ENCODE measurements around the gene PUM1.

Gene PUM1

GRCh38 chr1:30906631-30907441 is 158.7 kb downstream of the PUM1 start:
- DNase-seq (ENCODE audit: low read depth in 2 of 2): no peak

GRCh38 chr1:30905916-30906620 is 159.4 kb downstream of the PUM1 start:
- no peak for DNase-seq (ENCODE audit: low read depth in 2 of 2)

- DNase-seq (ENCODE audit: low read depth in 2 of 2): no peak
Observed at GRCh38 chr1:30905403-30905802, 160.1 kb downstream of the PUM1 start.

- no peak for DNase-seq (ENCODE audit: low read depth in 2 of 2)
Observed at GRCh38 chr1:30904962-30905335, 160.6 kb downstream of the PUM1 start.

GRCh38 chr1:30904191-30904961 is 161.1 kb downstream of the PUM1 start:
- no peak for DNase-seq (ENCODE audit: low read depth in 2 of 2)

GRCh38 chr1:30903343-30904034 is 162.0 kb downstream of the PUM1 start:
- no peak for DNase-seq (ENCODE audit: low read depth in 2 of 2)

GRCh38 chr1:30902593-30903290 is 162.8 kb downstream of the PUM1 start:
- no peak for DNase-seq (ENCODE audit: low read depth in 2 of 2)

- DNase-seq (ENCODE audit: low read depth in 2 of 2): no peak
Observed at GRCh38 chr1:30901798-30902581, 163.5 kb downstream of the PUM1 start.

- no peak for DNase-seq (ENCODE audit: low read depth in 2 of 2)
Observed at GRCh38 chr1:30900931-30901560, 164.5 kb downstream of the PUM1 start.

- no peak for DNase-seq (ENCODE audit: low read depth in 2 of 2)
Observed at GRCh38 chr1:30900486-30900885, 165.0 kb downstream of the PUM1 start.

GRCh38 chr1:30899577-30900389 is 165.7 kb downstream of the PUM1 start:
- no peak for DNase-seq (ENCODE audit: low read depth in 2 of 2)

GRCh38 chr1:30898031-30898815 is 167.3 kb downstream of the PUM1 start:
- DNase-seq (ENCODE audit: low read depth in 2 of 2): no peak

- DNase-seq (ENCODE audit: low read depth in 2 of 2): no peak
Observed at GRCh38 chr1:30896905-30897304, 168.6 kb downstream of the PUM1 start.

GRCh38 chr1:30895944-30896660 is 169.4 kb downstream of the PUM1 start:
- no peak for DNase-seq (ENCODE audit: low read depth in 2 of 2)

GRCh38 chr1:30895382-30895943 is 170.1 kb downstream of the PUM1 start:
- DNase-seq (ENCODE audit: low read depth in 2 of 2): no peak

GRCh38 chr1:30894508-30894973 is 171.0 kb downstream of the PUM1 start:
- no peak for DNase-seq (ENCODE audit: low read depth in 2 of 2)
